Spleen (tissue), 3 donors: ENCODE measurements around the gene TRERF1.
"Not testable (repeated sequence)": the region's sequence is repeated elsewhere in the genome, so short reads cannot be mapped to it uniquely, and the experiment has no call there.

Source experiments
- POLR2A ChIP-seq, 3 donors: fragments of 450-650 bp; IDR thresholded peaks; one replicate each; pipeline ENCODE4 v1.5.1; 2017; ENCODE audit warnings: antibody characterized with exemption in 3 of 3, mild to moderate bottlenecking in 1 of 3
- POLR2AphosphoS5 ChIP-seq, 3 donors: sonication (generic); formaldehyde crosslinking; IDR thresholded peaks; one replicate each; pipeline ENCODE4 v1.5.1; 2017; ENCODE audit warnings: antibody characterized with exemption in 3 of 3

DNA sequence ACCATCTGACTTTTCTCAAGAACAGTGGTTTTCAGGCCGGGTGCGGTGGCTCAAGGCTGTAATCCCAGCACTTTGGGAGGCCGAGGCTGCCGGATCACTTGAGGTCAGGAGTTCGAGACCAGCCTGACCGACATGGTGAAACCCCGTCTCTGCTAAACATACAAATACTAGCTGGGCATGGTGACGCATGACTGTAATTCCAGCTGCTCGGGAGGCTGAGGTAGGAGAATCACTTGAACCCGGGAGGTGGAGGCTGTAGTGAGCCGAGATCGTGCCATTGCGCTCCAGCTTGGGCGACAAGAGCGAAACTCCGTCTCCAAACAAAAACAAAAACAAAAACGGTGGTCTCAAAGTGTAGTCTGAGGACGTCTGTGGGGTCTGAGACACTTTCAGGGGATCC is 235.2 kb downstream of the TRERF1 start:
- not testable (repeated sequence) for TF ChIP-seq POLR2AphosphoS5, POLR2A (IDR thresholded peaks at IDR 0.05)
